IMR-90 (cell line): ENCODE data around the gene SCFD2.

Source experiments
- BHLHE40 ChIP-seq: fragments of 150-350 bp; IDR thresholded peaks from 2 replicates; pipeline ENCODE4 v1.6.1; 2016; ENCODE audit warnings: mild to moderate bottlenecking, low read depth, low read length
- CEBPB ChIP-seq: IDR thresholded peaks from 2 replicates; pipeline ENCODE4 v1.6.1; 2012; ENCODE audit warnings: low read depth, low read length, improper control_type of control experiment
- ELK1 ChIP-seq: fragments of 150-350 bp; IDR thresholded peaks from 2 replicates; pipeline ENCODE4 v1.6.1; 2016; ENCODE audit warnings: low read depth, mild to moderate bottlenecking, low read length, moderate library complexity, borderline replicate concordance
- FOS ChIP-seq: fragments of 150-350 bp; IDR thresholded peaks from 2 replicates; pipeline ENCODE4 v1.6.1; 2016; ENCODE audit warnings: low read depth, low read length
- MXI1 ChIP-seq: IDR thresholded peaks from 2 replicates; pipeline ENCODE4 v1.6.1; 2012; ENCODE audit warnings: low read depth, mild to moderate bottlenecking, low read length, moderate library complexity, borderline replicate concordance
- NFE2L2 ChIP-seq: fragments of 150-350 bp; IDR thresholded peaks from 2 replicates; pipeline ENCODE4 v1.6.1; 2016; ENCODE audit warnings: low read depth, mild to moderate bottlenecking, low read length
- POLR2A ChIP-seq: IDR thresholded peaks from 2 replicates; pipeline ENCODE4 v1.6.1; 2012; ENCODE audit warnings: mild to moderate bottlenecking, low read depth, low read length
- RAD21 ChIP-seq: IDR thresholded peaks from 2 replicates; pipeline ENCODE4 v1.6.1; 2012; ENCODE audit warnings: low read length, improper control_type of control experiment
- RFX5 ChIP-seq: IDR thresholded peaks from 2 replicates; pipeline ENCODE4 v1.8.0; 2012; ENCODE audit warnings: low read depth, mild to moderate bottlenecking, low read length, moderate library complexity
- SMC3 ChIP-seq: fragments of 150-350 bp; IDR thresholded peaks from 2 replicates; pipeline ENCODE4 v1.6.1; 2016; ENCODE audit warnings: low read depth, mild to moderate bottlenecking, antibody characterized with exemption, low read length, moderate library complexity
- TF ChIP-seq, protein P1 (sequence below): fragments of 150-350 bp; IDR thresholded peaks from 2 replicates; pipeline ENCODE4 v1.6.1; 2017; ENCODE audit warnings: mild to moderate bottlenecking, antibody characterized with exemption, low read length, low read depth
- TF ChIP-seq, protein P2 (sequence below): conservative IDR thresholded peaks from 2 replicates; pipeline ENCODE4 v1.5.1; 2012; ENCODE audit warnings: mild to moderate bottlenecking, low read depth, low read length, improper control_type of control experiment

DNA sequence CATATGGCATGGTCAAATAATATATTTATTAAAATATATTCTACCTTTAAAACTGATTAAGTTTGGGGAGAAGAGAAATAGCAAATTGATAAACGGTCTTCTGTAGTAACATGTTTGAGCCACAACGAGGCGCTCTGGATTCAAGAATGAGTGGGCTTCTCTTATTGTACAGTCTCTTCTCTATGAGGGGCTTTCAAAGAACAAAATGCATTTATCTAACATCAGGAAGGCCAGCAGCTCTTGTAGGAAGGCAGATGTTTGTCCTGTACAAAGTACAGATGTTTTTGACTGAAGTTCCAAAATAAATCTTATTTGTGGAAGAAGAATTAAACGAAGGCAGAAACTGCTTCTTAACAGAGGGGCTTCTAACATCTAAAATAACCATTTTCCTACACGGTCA, 350.2 kb downstream of the SCFD2 start:
- no peak for TF ChIP-seq RFX5
- TF ChIP-seq POLR2A: no peak
- TF ChIP-seq, protein P1, sequence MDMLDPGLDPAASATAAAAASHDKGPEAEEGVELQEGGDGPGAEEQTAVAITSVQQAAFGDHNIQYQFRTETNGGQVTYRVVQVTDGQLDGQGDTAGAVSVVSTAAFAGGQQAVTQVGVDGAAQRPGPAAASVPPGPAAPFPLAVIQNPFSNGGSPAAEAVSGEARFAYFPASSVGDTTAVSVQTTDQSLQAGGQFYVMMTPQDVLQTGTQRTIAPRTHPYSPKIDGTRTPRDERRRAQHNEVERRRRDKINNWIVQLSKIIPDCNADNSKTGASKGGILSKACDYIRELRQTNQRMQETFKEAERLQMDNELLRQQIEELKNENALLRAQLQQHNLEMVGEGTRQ: no peak
- TF ChIP-seq CEBPB: no peak
- TF ChIP-seq, protein P2, sequence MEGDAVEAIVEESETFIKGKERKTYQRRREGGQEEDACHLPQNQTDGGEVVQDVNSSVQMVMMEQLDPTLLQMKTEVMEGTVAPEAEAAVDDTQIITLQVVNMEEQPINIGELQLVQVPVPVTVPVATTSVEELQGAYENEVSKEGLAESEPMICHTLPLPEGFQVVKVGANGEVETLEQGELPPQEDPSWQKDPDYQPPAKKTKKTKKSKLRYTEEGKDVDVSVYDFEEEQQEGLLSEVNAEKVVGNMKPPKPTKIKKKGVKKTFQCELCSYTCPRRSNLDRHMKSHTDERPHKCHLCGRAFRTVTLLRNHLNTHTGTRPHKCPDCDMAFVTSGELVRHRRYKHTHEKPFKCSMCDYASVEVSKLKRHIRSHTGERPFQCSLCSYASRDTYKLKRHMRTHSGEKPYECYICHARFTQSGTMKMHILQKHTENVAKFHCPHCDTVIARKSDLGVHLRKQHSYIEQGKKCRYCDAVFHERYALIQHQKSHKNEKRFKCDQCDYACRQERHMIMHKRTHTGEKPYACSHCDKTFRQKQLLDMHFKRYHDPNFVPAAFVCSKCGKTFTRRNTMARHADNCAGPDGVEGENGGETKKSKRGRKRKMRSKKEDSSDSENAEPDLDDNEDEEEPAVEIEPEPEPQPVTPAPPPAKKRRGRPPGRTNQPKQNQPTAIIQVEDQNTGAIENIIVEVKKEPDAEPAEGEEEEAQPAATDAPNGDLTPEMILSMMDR: peak; percentile 81
- no peak for TF ChIP-seq MXI1
- no peak for TF ChIP-seq FOS
- TF ChIP-seq BHLHE40: no peak
- peak; percentile 93 for TF ChIP-seq RAD21
- no peak for TF ChIP-seq ELK1
- TF ChIP-seq NFE2L2: no peak
- peak; percentile 85 for TF ChIP-seq SMC3
